ENCODE results near the gene AHCYL2.

Gene AHCYL2

DNA sequence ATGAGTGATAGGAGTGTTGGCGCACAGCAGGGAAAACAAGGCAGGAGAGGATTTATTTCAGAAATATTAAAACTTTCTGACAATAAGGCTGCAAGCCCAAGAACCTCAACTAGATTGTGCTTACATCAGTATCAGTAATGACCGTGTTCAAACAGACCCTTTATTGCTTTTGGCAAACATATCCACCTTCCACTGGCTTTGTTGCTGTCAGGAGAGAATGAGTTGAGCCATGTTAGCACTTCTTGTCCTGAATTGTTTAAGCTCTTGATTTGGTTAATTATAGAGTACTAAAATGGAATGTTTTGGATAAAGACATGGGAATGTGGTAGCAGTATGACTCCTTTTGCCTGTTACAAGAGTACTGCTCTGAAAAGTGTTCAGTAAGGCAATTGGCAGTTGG is 3.8 kb downstream of the AHCYL2 start:
- H3K4me3 ChIP-seq (ENCODE audit: control insufficient read depth, low read depth, low read length), result no peak overlapping the region
- no peak for DNase-seq (ENCODE audit: low read depth)
- TF ChIP-seq, protein P1, sequence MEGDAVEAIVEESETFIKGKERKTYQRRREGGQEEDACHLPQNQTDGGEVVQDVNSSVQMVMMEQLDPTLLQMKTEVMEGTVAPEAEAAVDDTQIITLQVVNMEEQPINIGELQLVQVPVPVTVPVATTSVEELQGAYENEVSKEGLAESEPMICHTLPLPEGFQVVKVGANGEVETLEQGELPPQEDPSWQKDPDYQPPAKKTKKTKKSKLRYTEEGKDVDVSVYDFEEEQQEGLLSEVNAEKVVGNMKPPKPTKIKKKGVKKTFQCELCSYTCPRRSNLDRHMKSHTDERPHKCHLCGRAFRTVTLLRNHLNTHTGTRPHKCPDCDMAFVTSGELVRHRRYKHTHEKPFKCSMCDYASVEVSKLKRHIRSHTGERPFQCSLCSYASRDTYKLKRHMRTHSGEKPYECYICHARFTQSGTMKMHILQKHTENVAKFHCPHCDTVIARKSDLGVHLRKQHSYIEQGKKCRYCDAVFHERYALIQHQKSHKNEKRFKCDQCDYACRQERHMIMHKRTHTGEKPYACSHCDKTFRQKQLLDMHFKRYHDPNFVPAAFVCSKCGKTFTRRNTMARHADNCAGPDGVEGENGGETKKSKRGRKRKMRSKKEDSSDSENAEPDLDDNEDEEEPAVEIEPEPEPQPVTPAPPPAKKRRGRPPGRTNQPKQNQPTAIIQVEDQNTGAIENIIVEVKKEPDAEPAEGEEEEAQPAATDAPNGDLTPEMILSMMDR (conservative IDR thresholded peaks at IDR 0.05; ENCODE audit: control insufficient read depth, insufficient read depth, low read depth, low read length), result no peak

DNA sequence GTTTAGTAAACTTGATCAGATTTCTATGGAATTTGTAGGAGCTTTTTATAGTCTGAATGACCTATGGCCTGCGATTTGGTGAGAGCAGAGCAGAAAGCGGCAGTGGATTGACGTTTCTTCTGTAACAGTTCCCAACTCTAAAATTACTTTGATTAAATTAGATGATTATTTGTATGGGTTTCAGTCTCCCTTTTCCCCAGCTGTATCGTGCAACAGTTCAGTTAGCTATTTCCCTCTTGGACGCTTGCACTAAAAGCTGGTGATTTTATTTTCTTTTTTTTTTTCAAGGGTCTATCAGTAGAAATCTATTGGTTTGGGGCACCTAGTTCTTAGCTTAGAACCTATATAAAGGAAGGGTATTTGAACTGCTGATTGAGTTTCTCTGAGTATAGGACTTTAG is 6.8 kb downstream of the AHCYL2 start:
- no peak overlapping the region for H3K4me3 ChIP-seq (ENCODE audit: control insufficient read depth, low read depth, low read length)
- DNase-seq (ENCODE audit: low read depth), result no peak
- TF ChIP-seq, protein P1 (conservative IDR thresholded peaks at IDR 0.05; ENCODE audit: control insufficient read depth, insufficient read depth, low read depth, low read length), result no peak

- TF ChIP-seq, protein P1 (conservative IDR thresholded peaks at IDR 0.05; ENCODE audit: control insufficient read depth, insufficient read depth, low read depth, low read length), result no peak
- DNase-seq (ENCODE audit: low read depth), result no peak
- H3K4me3 ChIP-seq (ENCODE audit: control insufficient read depth, low read depth, low read length), result no peak overlapping the region
These were observed 13.7 kb downstream of the AHCYL2 start for GRCh38 chr7:129238546-129238945.

- no peak overlapping the region for H3K4me3 ChIP-seq (ENCODE audit: control insufficient read depth, low read depth, low read length)
- DNase-seq (ENCODE audit: low read depth), result peak; percentile 12
- TF ChIP-seq, protein P1 (conservative IDR thresholded peaks at IDR 0.05; ENCODE audit: control insufficient read depth, insufficient read depth, low read depth, low read length), result no peak
These were observed 15.4 kb downstream of the AHCYL2 start for GRCh38 chr7:129240119-129240820.

GRCh38 chr7:129244220-129244619 is 19.4 kb downstream of the AHCYL2 start:
- no peak overlapping the region for H3K4me3 ChIP-seq (ENCODE audit: control insufficient read depth, low read depth, low read length)
- TF ChIP-seq, protein P1 (conservative IDR thresholded peaks at IDR 0.05; ENCODE audit: control insufficient read depth, insufficient read depth, low read depth, low read length), result no peak
- DNase-seq (ENCODE audit: low read depth), result no peak

DNA sequence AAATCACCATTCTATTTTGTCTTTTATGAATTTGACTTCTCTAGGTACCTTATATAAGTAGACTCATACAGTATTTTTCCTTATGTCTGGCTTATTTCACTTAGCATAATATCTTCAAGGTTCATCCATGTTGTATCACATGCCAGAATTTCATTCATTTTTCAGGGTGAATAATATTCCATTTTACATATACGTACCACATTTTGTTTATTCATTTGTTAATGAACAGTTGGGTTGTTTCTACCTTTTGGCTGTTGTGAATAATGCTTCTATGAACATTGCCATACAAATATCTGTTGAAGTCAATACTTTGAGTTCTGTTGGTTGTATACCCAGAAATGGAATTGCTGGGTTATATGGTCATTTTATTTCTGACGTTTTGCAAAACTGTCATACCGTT is 20.7 kb downstream of the AHCYL2 start:
- TF ChIP-seq, protein P1 (conservative IDR thresholded peaks at IDR 0.05; ENCODE audit: control insufficient read depth, insufficient read depth, low read depth, low read length), result no peak
- no peak for DNase-seq (ENCODE audit: low read depth)

More for the DNA sequence above, 20.7 kb downstream of the AHCYL2 start:
- H3K4me3 ChIP-seq (ENCODE audit: control insufficient read depth, low read depth, low read length), result no peak overlapping the region
